ENCODE data around the gene FTO.

DNA sequence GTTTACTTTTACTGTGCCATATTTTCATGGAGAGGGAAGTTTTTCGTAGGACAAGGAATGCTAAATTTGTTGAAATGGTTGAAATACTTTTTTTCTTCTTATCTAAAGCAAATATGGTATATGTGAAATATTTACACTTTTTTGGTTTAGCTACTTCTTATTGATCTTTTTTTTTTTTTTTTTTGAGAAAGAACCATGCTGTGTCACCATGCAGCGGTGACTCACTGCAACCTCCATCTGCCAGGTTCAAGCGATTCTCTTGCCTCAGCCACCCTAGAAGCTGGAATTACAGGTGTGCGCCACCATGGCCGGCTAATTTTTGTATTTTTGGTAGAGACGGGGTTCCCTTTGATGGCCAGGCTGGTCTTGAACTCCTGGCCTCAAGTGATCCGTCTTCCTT, 100.5 kb downstream of the FTO start:
- TF ChIP-seq POLR2AphosphoS5 (IDR thresholded peaks at IDR 0.05; ENCODE audit: low read depth, low read length) (no peak), TAF1 (IDR thresholded peaks at IDR 0.05; ENCODE audit: borderline replicate concordance, insufficient read depth, low read length) (no peak), SIN3A (IDR thresholded peaks at IDR 0.05; ENCODE audit: borderline replicate concordance, insufficient read depth, low read length) (no peak)
- TF ChIP-seq, protein P1, sequence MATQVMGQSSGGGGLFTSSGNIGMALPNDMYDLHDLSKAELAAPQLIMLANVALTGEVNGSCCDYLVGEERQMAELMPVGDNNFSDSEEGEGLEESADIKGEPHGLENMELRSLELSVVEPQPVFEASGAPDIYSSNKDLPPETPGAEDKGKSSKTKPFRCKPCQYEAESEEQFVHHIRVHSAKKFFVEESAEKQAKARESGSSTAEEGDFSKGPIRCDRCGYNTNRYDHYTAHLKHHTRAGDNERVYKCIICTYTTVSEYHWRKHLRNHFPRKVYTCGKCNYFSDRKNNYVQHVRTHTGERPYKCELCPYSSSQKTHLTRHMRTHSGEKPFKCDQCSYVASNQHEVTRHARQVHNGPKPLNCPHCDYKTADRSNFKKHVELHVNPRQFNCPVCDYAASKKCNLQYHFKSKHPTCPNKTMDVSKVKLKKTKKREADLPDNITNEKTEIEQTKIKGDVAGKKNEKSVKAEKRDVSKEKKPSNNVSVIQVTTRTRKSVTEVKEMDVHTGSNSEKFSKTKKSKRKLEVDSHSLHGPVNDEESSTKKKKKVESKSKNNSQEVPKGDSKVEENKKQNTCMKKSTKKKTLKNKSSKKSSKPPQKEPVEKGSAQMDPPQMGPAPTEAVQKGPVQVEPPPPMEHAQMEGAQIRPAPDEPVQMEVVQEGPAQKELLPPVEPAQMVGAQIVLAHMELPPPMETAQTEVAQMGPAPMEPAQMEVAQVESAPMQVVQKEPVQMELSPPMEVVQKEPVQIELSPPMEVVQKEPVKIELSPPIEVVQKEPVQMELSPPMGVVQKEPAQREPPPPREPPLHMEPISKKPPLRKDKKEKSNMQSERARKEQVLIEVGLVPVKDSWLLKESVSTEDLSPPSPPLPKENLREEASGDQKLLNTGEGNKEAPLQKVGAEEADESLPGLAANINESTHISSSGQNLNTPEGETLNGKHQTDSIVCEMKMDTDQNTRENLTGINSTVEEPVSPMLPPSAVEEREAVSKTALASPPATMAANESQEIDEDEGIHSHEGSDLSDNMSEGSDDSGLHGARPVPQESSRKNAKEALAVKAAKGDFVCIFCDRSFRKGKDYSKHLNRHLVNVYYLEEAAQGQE (IDR thresholded peaks at IDR 0.05; ENCODE audit: insufficient read depth in 1 of 2, low read depth in 2 of 2, low read length in 2 of 2): no peak

Measured in PFSK-1 (cell line).